Neural cell (in vitro differentiated cells): ENCODE data around the gene LRRC63. TPM values are rescaled to one million over a fixed set of nuclear protein-coding genes. Genes with fewer than 3 reads are reported as not detected.

ENCODE experiments used
- H2AFZ ChIP-seq: fragments of 200-600, 300-800 bp; sonication (generic), shearing (Covaris generic); 2 replicates; pipeline ENCODE4 v1.6.0; 2014; ENCODE audit warnings: low read depth, mild to moderate bottlenecking, antibody characterized with exemption, low read length, moderate library complexity
- H3F3A ChIP-seq: fragments of 200-600 bp; shearing (Covaris generic); 2 replicates; pipeline ENCODE4 v1.6.1; 2016; ENCODE audit warnings: mild to moderate bottlenecking, moderate library complexity, mixed read lengths, antibody characterized with exemption, low read length; ENCODE audit not compliant: insufficient read depth, poor library complexity, severe bottlenecking
- H3K27ac ChIP-seq: fragments of 200-600, 300-800 bp; sonication (generic), shearing (Covaris generic); 2 replicates; pipeline ENCODE4 v1.5.1; 2014; ENCODE audit warnings: mild to moderate bottlenecking, low read length, moderate library complexity
- H3K27me3 ChIP-seq: fragments of 300-800, 200-600 bp; sonication (generic), shearing (Covaris generic); 2 replicates; pipeline ENCODE4 v1.6.0; 2014; ENCODE audit warnings: mild to moderate bottlenecking, low read depth, low read length, moderate library complexity; ENCODE audit not compliant: insufficient read depth
- H3K36me3 ChIP-seq: fragments of 300-800, 200-600 bp; sonication (generic), shearing (Covaris generic); 2 replicates; pipeline ENCODE4 v1.5.1; 2014; ENCODE audit warnings: mild to moderate bottlenecking, antibody characterized with exemption, low read length, moderate library complexity; ENCODE audit not compliant: insufficient read depth
- H3K4me2 ChIP-seq: fragments of 300-800, 200-600 bp; sonication (generic), shearing (Covaris generic); 2 replicates; pipeline ENCODE4 v1.6.0; 2014; ENCODE audit warnings: mild to moderate bottlenecking, low read length
- H3K4me3 ChIP-seq: fragments of 300-800, 200-600 bp; sonication (generic), shearing (Covaris generic); 2 replicates; pipeline ENCODE4 v1.5.1; 2014; ENCODE audit warnings: mild to moderate bottlenecking, low read length, moderate library complexity
- H3K79me2 ChIP-seq: fragments of 200-600 bp; shearing (Covaris generic); replicated peaks from 2 replicates; pipeline ENCODE4 v1.6.0; 2014; ENCODE audit warnings: mild to moderate bottlenecking, low read length, moderate library complexity; ENCODE audit not compliant: insufficient read depth
- H3K9ac ChIP-seq: fragments of 300-800, 200-600 bp; sonication (generic), shearing (Covaris generic); 2 replicates; pipeline ENCODE4 v1.6.1; 2016; ENCODE audit warnings: mild to moderate bottlenecking, low read length, mixed read lengths
- H3K9me2 ChIP-seq: fragments of 200-600 bp; shearing (Covaris generic); 2 replicates; pipeline ENCODE4 v1.6.1; 2016; ENCODE audit warnings: mild to moderate bottlenecking, low read length, mixed read lengths; ENCODE audit not compliant: insufficient read depth
- H3K9me3 ChIP-seq: fragments of 200-600, 300-800 bp; sonication (generic), shearing (Covaris generic); 2 replicates; pipeline ENCODE4 v1.6.1; 2016; ENCODE audit warnings: mild to moderate bottlenecking, mixed run types, low read length, moderate library complexity, mixed read lengths
- H4K20me1 ChIP-seq: fragments of 200-600 bp; shearing (Covaris generic); 2 replicates; pipeline ENCODE4 v1.6.1; 2016; ENCODE audit warnings: mild to moderate bottlenecking, mixed run types; ENCODE audit not compliant: insufficient read depth
- CTCF ChIP-seq: fragments of 450-650 bp; IDR thresholded peaks from 2 replicates; pipeline ENCODE4 v1.5.1; 2014; ENCODE audit warnings: antibody characterized with exemption, mild to moderate bottlenecking, moderate library complexity; ENCODE audit not compliant: poor library complexity, severe bottlenecking
- EP300 ChIP-seq: fragments of 450-650 bp; conservative IDR thresholded peaks from 2 replicates; pipeline ENCODE4 v1.6.1; 2014; ENCODE audit warnings: antibody characterized with exemption, mild to moderate bottlenecking, moderate library complexity; ENCODE audit not compliant: poor library complexity, severe bottlenecking
- EZH2 ChIP-seq: fragments of 200-600, 300-800 bp; shearing (Covaris generic), sonication (generic); IDR thresholded peaks from 2 replicates; pipeline ENCODE4 v1.6.1; 2014; ENCODE audit warnings: antibody characterized with exemption, low read length, borderline replicate concordance, mild to moderate bottlenecking; ENCODE audit not compliant: insufficient read depth, poor library complexity, severe bottlenecking
- MXI1 ChIP-seq: fragments of 450-650 bp; conservative IDR thresholded peaks from 2 replicates; pipeline ENCODE4 v1.6.1; 2014; ENCODE audit warnings: antibody characterized with exemption, mild to moderate bottlenecking; ENCODE audit not compliant: poor library complexity, severe bottlenecking
- POLR2AphosphoS5 ChIP-seq: IDR thresholded peaks from 2 replicates; pipeline ENCODE4 v1.6.1; 2012
- RAD21 ChIP-seq: fragments of 450-650 bp; conservative IDR thresholded peaks from 2 replicates; pipeline ENCODE4 v1.6.1; 2014; ENCODE audit warnings: antibody characterized with exemption, mild to moderate bottlenecking, moderate library complexity
- REST ChIP-seq: IDR thresholded peaks from 2 replicates; pipeline ENCODE4 v1.6.1; 2012; ENCODE audit warnings: borderline replicate concordance
- SMC3 ChIP-seq: fragments of 450-650 bp; conservative IDR thresholded peaks from 2 replicates; pipeline ENCODE4 v1.6.1; 2014; ENCODE audit warnings: antibody characterized with exemption, mild to moderate bottlenecking, moderate library complexity; ENCODE audit not compliant: poor library complexity
- TAF1 ChIP-seq: IDR thresholded peaks from 2 replicates; pipeline ENCODE4 v1.6.1; 2012; ENCODE audit warnings: low read depth
- polyA plus RNA-seq: library from polyadenylated mRNA; depleted of rRNA; stranded (reverse); fragments of >200 nt; gene quantifications from 2 replicates; pipeline ENCODE4 v1.2.3, GENCODE V29; 2014

The LRRC63 gene
- polyA plus RNA-seq, 1 donor from 2014 or later: not detected

- H3K4me2 ChIP-seq: no peak overlapping the region
- H3K27me3 ChIP-seq: no peaks in the 10 kb centered on the region
- H3K4me3 ChIP-seq: no peak overlapping the region
- H4K20me1 ChIP-seq: no peaks in the 10 kb centered on the region
- no peaks in the 10 kb centered on the region for H3K9me3 ChIP-seq
- no peaks in the 10 kb centered on the region for H3K79me2 ChIP-seq
- no peaks in the 10 kb centered on the region for H3K36me3 ChIP-seq
- no peaks in the 10 kb centered on the region for H3F3A ChIP-seq
- H2AFZ ChIP-seq: no peak overlapping the region
- H3K9me2 ChIP-seq: no peaks in the 10 kb centered on the region
- TF ChIP-seq TAF1 (no peak), EZH2 (no peak), RAD21 (no peak), CTCF (no peak), EP300 (no peak), REST (no peak), SMC3 (no peak), MXI1 (no peak), POLR2AphosphoS5 (no peak)
- H3K9ac ChIP-seq: no peak overlapping the region
- H3K27ac ChIP-seq: no peak overlapping the region
Observed at GRCh38 chr13:46171217-46171616, 40.5 kb upstream of the LRRC63 start.

GRCh38 chr13:46171739-46172138 is 40.0 kb upstream of the LRRC63 start:
- H3K27ac ChIP-seq: no peak overlapping the region
- H3K4me2 ChIP-seq: no peak overlapping the region
- no peak overlapping the region for H3K4me3 ChIP-seq
- H3K36me3 ChIP-seq: no peaks in the 10 kb centered on the region
- TF ChIP-seq SMC3 (no peak), POLR2AphosphoS5 (no peak), REST (no peak), MXI1 (no peak), CTCF (no peak), RAD21 (no peak), TAF1 (no peak), EP300 (no peak), EZH2 (no peak)
- no peaks in the 10 kb centered on the region for H3K9me2 ChIP-seq
- H3F3A ChIP-seq: no peaks in the 10 kb centered on the region
- no peaks in the 10 kb centered on the region for H4K20me1 ChIP-seq
- no peak overlapping the region for H2AFZ ChIP-seq
- H3K9me3 ChIP-seq: no peaks in the 10 kb centered on the region
- H3K79me2 ChIP-seq: no peaks in the 10 kb centered on the region
- no peaks in the 10 kb centered on the region for H3K27me3 ChIP-seq
- no peak overlapping the region for H3K9ac ChIP-seq
